Activated naive CD4-positive, alpha-beta T cell treated with anti-CD3 and anti-CD28 coated beads for 36 hours (primary cell): ENCODE measurements around the gene AKAP5. TPM values are rescaled to one million over a fixed set of nuclear protein-coding genes. Genes with fewer than 3 reads are reported as not detected.

ENCODE experiments used
- CTCF ChIA-PET: fragments of 350-600 bp; sonication (Branson Sonifier 250); formaldehyde crosslinking; loops from one replicate; lab custom pipeline; 2021; ENCODE audit warnings: antibody characterized with exemption; lab: Charles Lee
- DNase-seq: peaks from one replicate; pipeline ENCODE4 v3.0.0-alpha.2; 2020
- H3K27ac Mint-ChIP-seq: one replicate; pipeline ENCODE4 v1.8.0; 2021; ENCODE audit warnings: mild to moderate bottlenecking, mixed read lengths
- H3K27me3 Mint-ChIP-seq: one replicate; pipeline ENCODE4 v1.8.0; 2021; ENCODE audit warnings: low read depth, mixed read lengths
- H3K36me3 Mint-ChIP-seq: one replicate; pipeline ENCODE4 v1.8.0; 2021; ENCODE audit warnings: low read depth, mixed read lengths
- H3K4me1 Mint-ChIP-seq: one replicate; pipeline ENCODE4 v1.8.0; 2021; ENCODE audit warnings: low read depth, mixed read lengths
- H3K4me3 Mint-ChIP-seq: one replicate; pipeline ENCODE4 v1.8.0; 2021; ENCODE audit warnings: mild to moderate bottlenecking, moderate library complexity, mixed read lengths
- H3K9me3 Mint-ChIP-seq: one replicate; pipeline ENCODE4 v1.8.0; 2021; ENCODE audit warnings: mixed read lengths
- intact Hi-C: fragments of 100-400 bp; cut with micrococcal nuclease; formaldehyde crosslinking; loops from one replicate; pipeline ENCODE4 v1.15.1; 2023
- total RNA-seq, 2 experiments: library from RNA; stranded (reverse); gene quantifications; one replicate each; pipeline ENCODE4 v1.2.3, GENCODE V29; 2021

AKAP5 gene
- total RNA-seq, 2 experiments from 2014 or later, result 0.57 to 0.69 TPM

GRCh38 chr14:64439141-64439540 lies 26.2 kb upstream of the AKAP5 start:
- CTCF ChIA-PET, result interaction anchor here (1.5 to 2.1 kb wide), 2 partner anchors 10 to 41 kb away, joined by 4 to 13 read pairs; no protein-coding TSS in a partner anchor
- H3K4me1 Mint-ChIP-seq, result peaks cover 9% of the 10 kb centered on the region
- H3K27me3 Mint-ChIP-seq, result no peaks in the 10 kb centered on the region
- H3K4me3 Mint-ChIP-seq, result no peak overlapping the region
- DNase-seq, result no peak
- H3K36me3 Mint-ChIP-seq, result peaks cover 64% of the 10 kb centered on the region
- H3K27ac Mint-ChIP-seq, result no peak overlapping the region
- no peaks in the 10 kb centered on the region for H3K9me3 Mint-ChIP-seq
- intact Hi-C loops, result no loop called here

- Mint-ChIP-seq H3K9me3 (no peaks in the 10 kb centered on the region), H3K4me3 (no peak overlapping the region), H3K27me3 (no peaks in the 10 kb centered on the region), H3K4me1 (peaks cover 22% of the 10 kb centered on the region), H3K27ac (no peak overlapping the region), H3K36me3 (peaks cover 66% of the 10 kb centered on the region)
- DNase-seq, result no peak
- intact Hi-C loops, result no loop called here
- CTCF ChIA-PET, result interaction anchor here (1.5 to 2.1 kb wide), 2 partner anchors 11 to 39 kb away, joined by 4 to 13 read pairs; no protein-coding TSS in a partner anchor
Measured at GRCh38 chr14:64440494-64440893, 24.8 kb upstream of the AKAP5 start.

- Mint-ChIP-seq H3K27me3 (no peaks in the 10 kb centered on the region), H3K4me1 (peaks cover 25% of the 10 kb centered on the region), H3K27ac (no peak overlapping the region), H3K4me3 (no peak overlapping the region), H3K36me3 (peaks cover 55% of the 10 kb centered on the region), H3K9me3 (no peaks in the 10 kb centered on the region)
- CTCF ChIA-PET, result interaction anchor here (1.2 kb wide), 1 partner anchor 14 kb away, joined by 4 read pairs; no protein-coding TSS in a partner anchor
- DNase-seq, result no peak
- intact Hi-C loops, result no loop called here
Measured at GRCh38 chr14:64442300-64442988, 22.9 kb upstream of the AKAP5 start.

DNA sequence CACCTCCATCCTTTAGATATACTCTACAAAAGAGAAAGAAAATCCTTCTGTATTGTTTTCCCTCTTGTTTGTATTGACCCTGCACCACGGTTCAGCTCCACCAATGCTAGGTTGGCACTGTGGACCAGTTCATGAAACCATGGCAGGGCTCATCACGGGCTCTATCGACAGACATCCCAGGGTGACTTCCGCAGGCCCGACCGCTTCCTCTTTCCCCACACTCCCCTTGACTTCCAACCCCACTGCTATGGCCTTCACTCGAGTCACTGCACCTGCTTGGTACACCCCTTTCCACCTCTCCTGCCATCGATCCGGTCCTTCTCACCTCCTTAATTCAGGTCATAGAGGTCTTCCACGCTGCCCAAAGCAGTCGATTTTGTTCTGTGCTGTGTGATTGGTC lies 21.2 kb upstream of the AKAP5 start:
- intact Hi-C loops, result no loop called here
- Mint-ChIP-seq H3K9me3 (no peaks in the 10 kb centered on the region), H3K36me3 (peaks cover 45% of the 10 kb centered on the region), H3K4me3 (no peak overlapping the region), H3K27ac (no peak overlapping the region), H3K4me1 (peaks cover 22% of the 10 kb centered on the region), H3K27me3 (no peaks in the 10 kb centered on the region)
- DNase-seq, result no peak
- CTCF ChIA-PET, result interaction anchor here (1.8 to 2.7 kb wide), 2 partner anchors 14 to 21 kb away, joined by 4 to 16 read pairs; no protein-coding TSS in a partner anchor

DNA sequence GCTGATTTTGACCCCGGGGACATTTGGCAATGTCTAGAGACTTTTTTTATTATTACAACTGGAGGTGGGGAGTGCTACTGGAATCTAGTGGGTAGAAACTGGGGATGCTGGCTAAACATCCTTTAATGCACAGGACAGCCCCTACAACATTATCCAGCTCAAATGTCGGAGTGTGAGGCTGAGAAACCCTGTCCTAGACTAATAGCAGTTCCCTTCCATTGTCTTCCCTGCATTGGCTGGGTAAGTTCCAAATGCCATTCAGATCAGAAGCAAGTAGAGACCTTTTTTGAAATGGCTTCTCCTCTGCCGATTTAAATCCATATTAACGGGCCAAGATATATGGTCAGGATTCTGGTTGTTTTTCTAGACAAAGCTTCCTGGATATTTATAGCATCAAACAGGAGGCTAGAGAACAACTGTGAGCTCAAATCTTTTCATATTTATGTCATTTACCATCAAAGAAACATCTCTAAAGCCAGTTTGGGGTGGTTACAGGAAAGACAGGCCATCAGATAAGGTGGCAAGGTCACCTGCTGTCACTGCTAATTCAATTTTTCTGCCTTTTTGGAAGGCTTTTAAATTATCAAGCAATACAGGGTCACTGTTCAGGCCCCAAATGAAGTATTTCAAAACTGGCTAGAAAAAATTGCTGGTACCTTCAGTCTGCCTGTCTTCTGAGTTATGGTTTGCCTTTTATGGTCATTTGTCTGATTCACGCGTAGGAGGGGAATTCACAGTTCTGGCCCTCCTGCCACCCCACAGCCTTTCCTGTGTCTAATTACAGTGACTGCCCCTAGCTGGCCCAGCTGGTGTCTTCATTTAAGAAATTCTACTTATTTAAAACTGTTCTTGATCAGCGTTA lies 20.1 kb upstream of the AKAP5 start:
- CTCF ChIA-PET, result interaction anchor here (1.0 to 2.7 kb wide), 4 partner anchors 15 to 192 kb away, joined by 3 to 16 read pairs (median 3); no protein-coding TSS in a partner anchor
- Mint-ChIP-seq H3K27me3 (no peaks in the 10 kb centered on the region), H3K27ac (peak overlapping the region; percentile 75), H3K4me1 (peaks cover 32% of the 10 kb centered on the region), H3K36me3 (peaks cover 50% of the 10 kb centered on the region), H3K9me3 (no peaks in the 10 kb centered on the region), H3K4me3 (no peak overlapping the region)
- intact Hi-C loops, result loop anchor here (1.0 to 5.0 kb wide), 2 partner anchors 20 to 67 kb away; partner anchors contain the start of gene AKAP5
- peak; percentile 55 for DNase-seq

- DNase-seq, result no peak
- peaks cover 38% of the 10 kb centered on the region for H3K4me1 Mint-ChIP-seq
- peaks cover 43% of the 10 kb centered on the region for H3K36me3 Mint-ChIP-seq
- intact Hi-C loops, result loop anchor here (5.0 kb wide), 1 partner anchor 64 kb away; no protein-coding TSS in a partner anchor
- H3K4me3 Mint-ChIP-seq, result no peak overlapping the region
- H3K27me3 Mint-ChIP-seq, result no peaks in the 10 kb centered on the region
- CTCF ChIA-PET, result interaction anchor here (0.9 to 1.3 kb wide), 4 partner anchors 18 to 189 kb away, joined by 3 to 6 read pairs (median 4); no protein-coding TSS in a partner anchor
- H3K9me3 Mint-ChIP-seq, result no peaks in the 10 kb centered on the region
- peak overlapping the region; percentile 44 for H3K27ac Mint-ChIP-seq
Measured at GRCh38 chr14:64447876-64448670, 17.2 kb upstream of the AKAP5 start.

DNA sequence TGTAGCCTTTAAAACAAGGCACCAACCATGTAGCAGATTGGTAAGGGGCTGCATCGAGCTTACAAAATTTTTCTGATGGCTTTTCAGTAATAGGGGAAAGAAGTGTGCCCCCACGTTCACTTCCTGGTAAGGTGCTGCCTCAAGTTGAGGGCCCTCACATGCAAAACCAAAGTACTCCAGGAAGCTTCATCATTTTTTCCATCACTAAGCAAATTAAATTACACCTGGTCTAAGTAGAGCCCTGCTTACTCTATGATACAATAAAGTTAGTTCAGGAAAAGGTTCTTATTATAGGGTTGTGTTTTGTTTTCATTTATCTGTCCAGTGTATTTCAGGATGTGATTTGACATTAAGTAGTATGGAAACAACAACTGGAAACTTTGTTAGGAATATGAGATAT lies 15.0 kb upstream of the AKAP5 start:
- Mint-ChIP-seq H3K27ac (peak overlapping the region; percentile 71), H3K36me3 (peaks cover 40% of the 10 kb centered on the region), H3K9me3 (no peaks in the 10 kb centered on the region), H3K4me1 (peaks cover 23% of the 10 kb centered on the region), H3K4me3 (no peak overlapping the region), H3K27me3 (no peaks in the 10 kb centered on the region)
- peak; percentile 33 for DNase-seq
- intact Hi-C loops, result no loop called here
- CTCF ChIA-PET, result interaction anchor here (0.6 to 0.7 kb wide), 3 partner anchors 15 to 22 kb away, joined by 3 to 4 read pairs (median 3); no protein-coding TSS in a partner anchor

- no peak overlapping the region for H3K27ac Mint-ChIP-seq
- H3K27me3 Mint-ChIP-seq, result no peaks in the 10 kb centered on the region
- no peak for DNase-seq
- CTCF ChIA-PET, result interaction anchor here (1.4 kb wide), 1 partner anchor 25 kb away, joined by 6 read pairs; no protein-coding TSS in a partner anchor
- H3K36me3 Mint-ChIP-seq, result peaks cover 50% of the 10 kb centered on the region
- peaks cover 13% of the 10 kb centered on the region for H3K4me1 Mint-ChIP-seq
- H3K9me3 Mint-ChIP-seq, result no peaks in the 10 kb centered on the region
- H3K4me3 Mint-ChIP-seq, result no peak overlapping the region
- intact Hi-C loops, result no loop called here
Measured at GRCh38 chr14:64454671-64455070, 10.6 kb upstream of the AKAP5 start.

DNA sequence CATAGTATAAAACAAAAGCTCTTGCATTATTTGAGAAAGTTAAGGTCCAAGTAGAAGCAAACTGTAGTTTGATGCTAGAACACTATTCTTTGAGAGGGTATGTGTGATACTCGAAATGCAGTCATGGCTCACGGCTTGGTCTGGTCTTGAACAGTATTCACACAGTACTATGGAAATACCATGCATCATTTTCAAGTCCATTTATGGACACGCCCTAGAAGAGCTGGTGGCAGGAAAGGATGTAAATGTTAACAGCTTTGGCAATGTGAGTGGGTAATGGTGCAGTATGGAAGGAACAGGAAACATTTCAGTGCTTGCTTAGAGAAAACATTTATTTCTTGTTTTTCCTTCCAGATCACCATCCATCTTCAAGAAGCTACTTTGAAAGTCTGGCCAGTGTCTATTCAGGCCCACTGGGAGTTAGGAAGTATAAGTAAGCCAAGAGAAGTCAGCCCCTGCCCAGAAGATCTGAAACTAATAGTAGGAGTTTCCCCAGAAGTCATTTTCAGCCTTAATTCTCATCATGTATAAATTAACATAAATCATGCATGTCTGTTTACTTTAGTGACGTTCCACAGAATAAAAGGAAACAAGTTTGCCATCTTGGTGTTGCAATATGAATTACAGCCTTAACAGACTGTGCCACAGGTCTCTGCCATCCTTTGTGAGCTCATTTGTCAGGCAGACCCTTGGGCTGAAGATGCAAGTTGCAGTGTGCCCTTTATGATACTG lies 5.7 kb upstream of the AKAP5 start:
- Mint-ChIP-seq H3K27ac (no peak overlapping the region), H3K9me3 (no peaks in the 10 kb centered on the region), H3K4me3 (no peak overlapping the region), H3K36me3 (peaks cover 32% of the 10 kb centered on the region), H3K27me3 (no peaks in the 10 kb centered on the region), H3K4me1 (peaks cover 6% of the 10 kb centered on the region)
- no peak for DNase-seq
- CTCF ChIA-PET, result interaction anchor here (0.5 to 0.7 kb wide), 2 partner anchors 29 to 84 kb away, joined by 3 read pairs; no protein-coding TSS in a partner anchor
- intact Hi-C loops, result no loop called here

- Mint-ChIP-seq H3K4me1 (peaks cover 15% of the 10 kb centered on the region), H3K36me3 (peaks cover 24% of the 10 kb centered on the region), H3K27me3 (no peaks in the 10 kb centered on the region), H3K9me3 (no peaks in the 10 kb centered on the region), H3K4me3 (no peak overlapping the region), H3K27ac (no peak overlapping the region)
- CTCF ChIA-PET, result interaction anchor here (0.7 kb wide), 2 partner anchors 17 to 544 kb away, joined by 3 to 4 read pairs; no protein-coding TSS in a partner anchor
- intact Hi-C loops, result no loop called here
- no peak for DNase-seq
Measured at GRCh38 chr14:64461221-64461620, 4.1 kb upstream of the AKAP5 start.

DNA sequence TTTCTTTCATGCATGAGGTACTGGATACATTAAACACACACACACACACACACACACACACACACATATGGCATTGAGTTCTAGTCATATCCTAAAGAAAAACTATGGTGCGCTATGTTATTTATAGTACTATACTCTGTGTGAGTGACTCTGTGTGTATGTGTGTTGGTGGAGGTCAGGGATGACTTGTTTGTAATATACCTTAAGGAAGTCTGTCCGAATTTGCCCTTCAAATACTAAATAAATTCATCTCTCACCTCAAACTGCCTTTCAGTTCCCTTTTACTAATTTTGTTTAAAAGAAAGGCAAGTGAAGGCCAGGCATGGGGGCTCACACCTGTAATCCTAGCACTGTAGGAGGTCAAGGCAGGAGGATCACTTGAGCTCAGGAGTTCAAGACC lies 2.1 kb upstream of the AKAP5 start:
- CTCF ChIA-PET, result interaction anchor here (0.6 to 2.9 kb wide), 10 partner anchors 18 to 746 kb away, joined by 3 to 15 read pairs (median 4); partner anchors contain the start of gene HSPA2
- Mint-ChIP-seq H3K4me3 (no peak overlapping the region), H3K27ac (no peak overlapping the region), H3K4me1 (peaks cover 30% of the 10 kb centered on the region), H3K27me3 (no peaks in the 10 kb centered on the region), H3K9me3 (no peaks in the 10 kb centered on the region), H3K36me3 (peaks cover 14% of the 10 kb centered on the region)
- intact Hi-C loops, result no loop called here
- no peak for DNase-seq
